Neural progenitor cell (in vitro differentiated cells): Measurements from ENCODE around the gene DLG2. TPM values are rescaled to one million over a fixed set of nuclear protein-coding genes. Genes with fewer than 3 reads are reported as not detected.

Source experiments
- DNase-seq: peaks from one replicate; pipeline ENCODE4 v3.0.0-alpha.2; 2016; ENCODE audit warnings: low spot score
- H2AFZ ChIP-seq: fragments of 200-600 bp; sonication (generic); replicated peaks from 2 replicates; pipeline ENCODE4 v1.6.1; 2016; ENCODE audit warnings: antibody characterized with exemption
- H3F3A ChIP-seq: fragments of 200-600 bp; sonication (generic); 2 replicates; pipeline ENCODE4 v1.6.1; 2016; ENCODE audit warnings: antibody characterized with exemption, low read depth
- H3K27ac ChIP-seq: fragments of 200-600 bp; sonication (generic); 2 replicates; pipeline ENCODE4 v1.5.1; 2016; ENCODE audit warnings: mild to moderate bottlenecking
- H3K27me3 ChIP-seq: fragments of 200-600 bp; sonication (generic); 2 replicates; pipeline ENCODE4 v1.6.1; 2016; ENCODE audit warnings: mild to moderate bottlenecking, moderate library complexity
- H3K36me3 ChIP-seq: fragments of 200-600 bp; sonication (generic); 2 replicates; pipeline ENCODE4 v1.5.1; 2016
- H3K4me1 ChIP-seq: fragments of 200-600 bp; sonication (generic); 2 replicates; pipeline ENCODE4 v1.6.1; 2016; ENCODE audit warnings: mixed run types
- H3K4me2 ChIP-seq: fragments of 200-600 bp; sonication (generic); 2 replicates; pipeline ENCODE4 v1.6.1; 2016
- H3K4me3 ChIP-seq: fragments of 200-600 bp; sonication (generic); 2 replicates; pipeline ENCODE4 v1.5.1; 2016
- H3K79me2 ChIP-seq: fragments of 200-600 bp; sonication (generic); 2 replicates; pipeline ENCODE4 v1.6.1; 2016; ENCODE audit warnings: low read depth
- H3K9ac ChIP-seq: fragments of 200-600 bp; sonication (generic); 2 replicates; pipeline ENCODE4 v1.6.1; 2016
- H3K9me3 ChIP-seq: fragments of 200-600 bp; sonication (generic); 2 replicates; pipeline ENCODE4 v1.5.1; 2016; ENCODE audit warnings: low read depth
- H4K20me1 ChIP-seq: fragments of 200-600 bp; sonication (generic); 2 replicates; pipeline ENCODE4 v1.6.1; 2016; ENCODE audit warnings: low read depth
- H3K27ac Mint-ChIP-seq: 3 replicates; pipeline ENCODE4 v1.8.0; 2021; ENCODE audit warnings: mixed read lengths
- H3K27me3 Mint-ChIP-seq: 2 replicates; pipeline ENCODE4 v1.8.0; 2022; ENCODE audit warnings: low read depth, mild to moderate bottlenecking, inconsistent platforms, moderate library complexity, mixed read lengths; ENCODE audit not compliant: insufficient read depth
- H3K36me3 Mint-ChIP-seq: 3 replicates; pipeline ENCODE4 v1.8.0; 2021; ENCODE audit warnings: mixed read lengths
- H3K4me1 Mint-ChIP-seq: 3 replicates; pipeline ENCODE4 v1.8.0; 2021; ENCODE audit warnings: mixed read lengths
- H3K4me3 Mint-ChIP-seq: 3 replicates; pipeline ENCODE4 v1.8.0; 2021; ENCODE audit warnings: mild to moderate bottlenecking, moderate library complexity, mixed read lengths
- H3K9me3 Mint-ChIP-seq: 3 replicates; pipeline ENCODE4 v1.8.0; 2020; ENCODE audit warnings: mixed read lengths
- EZH2 ChIP-seq: fragments of 200-600 bp; sonication (generic); IDR thresholded peaks from 2 replicates; pipeline ENCODE4 v1.6.1; 2017; ENCODE audit warnings: antibody characterized with exemption, mild to moderate bottlenecking, moderate library complexity
- EZH2phosphoT487 ChIP-seq: fragments of 200-600 bp; sonication (generic); IDR thresholded peaks from 2 replicates; pipeline ENCODE4 v1.6.1; 2017; ENCODE audit warnings: antibody characterized with exemption
- total RNA-seq: library from RNA; depleted of rRNA; stranded (reverse); fragments of >200 nt; gene quantifications from 2 replicates; pipeline ENCODE4 v1.2.3, GENCODE V29; 2015; ENCODE audit warnings: low replicate concordance
- TF ChIP-seq, protein P1 (sequence below): fragments of 200-600 bp; sonication (generic); IDR thresholded peaks from 2 replicates; pipeline ENCODE4 v1.5.1; 2017; ENCODE audit warnings: antibody characterized with exemption, mild to moderate bottlenecking

The DLG2 gene
- total RNA-seq, 1 donor from 2014 or later, result 7.5 TPM

GRCh38 chr11:83493917-83494316 lies 2133.2 kb downstream of the DLG2 start:
- no peak overlapping the region for H3K27ac ChIP-seq
- no peaks in the 10 kb centered on the region for H3K9me3 Mint-ChIP-seq
- H3K27me3 ChIP-seq, result no peaks in the 10 kb centered on the region
- TF ChIP-seq EZH2, result no peak
- TF ChIP-seq EZH2phosphoT487, result no peak
- TF ChIP-seq, protein P1, sequence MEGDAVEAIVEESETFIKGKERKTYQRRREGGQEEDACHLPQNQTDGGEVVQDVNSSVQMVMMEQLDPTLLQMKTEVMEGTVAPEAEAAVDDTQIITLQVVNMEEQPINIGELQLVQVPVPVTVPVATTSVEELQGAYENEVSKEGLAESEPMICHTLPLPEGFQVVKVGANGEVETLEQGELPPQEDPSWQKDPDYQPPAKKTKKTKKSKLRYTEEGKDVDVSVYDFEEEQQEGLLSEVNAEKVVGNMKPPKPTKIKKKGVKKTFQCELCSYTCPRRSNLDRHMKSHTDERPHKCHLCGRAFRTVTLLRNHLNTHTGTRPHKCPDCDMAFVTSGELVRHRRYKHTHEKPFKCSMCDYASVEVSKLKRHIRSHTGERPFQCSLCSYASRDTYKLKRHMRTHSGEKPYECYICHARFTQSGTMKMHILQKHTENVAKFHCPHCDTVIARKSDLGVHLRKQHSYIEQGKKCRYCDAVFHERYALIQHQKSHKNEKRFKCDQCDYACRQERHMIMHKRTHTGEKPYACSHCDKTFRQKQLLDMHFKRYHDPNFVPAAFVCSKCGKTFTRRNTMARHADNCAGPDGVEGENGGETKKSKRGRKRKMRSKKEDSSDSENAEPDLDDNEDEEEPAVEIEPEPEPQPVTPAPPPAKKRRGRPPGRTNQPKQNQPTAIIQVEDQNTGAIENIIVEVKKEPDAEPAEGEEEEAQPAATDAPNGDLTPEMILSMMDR, result no peak
- H3K4me1 ChIP-seq, result no peaks in the 10 kb centered on the region
- H3K36me3 ChIP-seq, result no peaks in the 10 kb centered on the region
- no peak for DNase-seq
- no peak overlapping the region for H3K4me3 Mint-ChIP-seq
- no peaks in the 10 kb centered on the region for H3F3A ChIP-seq
- no peaks in the 10 kb centered on the region for H4K20me1 ChIP-seq
- H2AFZ ChIP-seq, result no peak overlapping the region
- H3K4me3 ChIP-seq, result no peak overlapping the region
- no peak overlapping the region for H3K9ac ChIP-seq
- H3K9me3 ChIP-seq, result no peaks in the 10 kb centered on the region
- no peaks in the 10 kb centered on the region for H3K4me1 Mint-ChIP-seq
- no peaks in the 10 kb centered on the region for H3K79me2 ChIP-seq
- no peaks in the 10 kb centered on the region for H3K27me3 Mint-ChIP-seq
- no peak overlapping the region for H3K4me2 ChIP-seq
- no peak overlapping the region for H3K27ac Mint-ChIP-seq
- H3K36me3 Mint-ChIP-seq, result no peaks in the 10 kb centered on the region

- no peaks in the 10 kb centered on the region for H4K20me1 ChIP-seq
- no peaks in the 10 kb centered on the region for H3K9me3 ChIP-seq
- no peaks in the 10 kb centered on the region for H3K79me2 ChIP-seq
- no peak overlapping the region for H3K4me2 ChIP-seq
- H3K36me3 ChIP-seq, result no peaks in the 10 kb centered on the region
- H3K4me3 Mint-ChIP-seq, result no peak overlapping the region
- H3K9ac ChIP-seq, result no peak overlapping the region
- H3K4me1 ChIP-seq, result no peaks in the 10 kb centered on the region
- no peaks in the 10 kb centered on the region for H3K9me3 Mint-ChIP-seq
- no peak overlapping the region for H3K4me3 ChIP-seq
- no peak for DNase-seq
- H3F3A ChIP-seq, result no peaks in the 10 kb centered on the region
- TF ChIP-seq EZH2phosphoT487, result no peak
- no peak for TF ChIP-seq EZH2
- TF ChIP-seq, protein P1, result no peak
- H3K27me3 Mint-ChIP-seq, result no peaks in the 10 kb centered on the region
- H3K27me3 ChIP-seq, result no peaks in the 10 kb centered on the region
- H3K27ac ChIP-seq, result no peak overlapping the region
- no peaks in the 10 kb centered on the region for H3K4me1 Mint-ChIP-seq
- no peaks in the 10 kb centered on the region for H3K36me3 Mint-ChIP-seq
- no peak overlapping the region for H2AFZ ChIP-seq
- no peak overlapping the region for H3K27ac Mint-ChIP-seq
Observed at GRCh38 chr11:83493034-83493433, 2134.1 kb downstream of the DLG2 start.

DNA sequence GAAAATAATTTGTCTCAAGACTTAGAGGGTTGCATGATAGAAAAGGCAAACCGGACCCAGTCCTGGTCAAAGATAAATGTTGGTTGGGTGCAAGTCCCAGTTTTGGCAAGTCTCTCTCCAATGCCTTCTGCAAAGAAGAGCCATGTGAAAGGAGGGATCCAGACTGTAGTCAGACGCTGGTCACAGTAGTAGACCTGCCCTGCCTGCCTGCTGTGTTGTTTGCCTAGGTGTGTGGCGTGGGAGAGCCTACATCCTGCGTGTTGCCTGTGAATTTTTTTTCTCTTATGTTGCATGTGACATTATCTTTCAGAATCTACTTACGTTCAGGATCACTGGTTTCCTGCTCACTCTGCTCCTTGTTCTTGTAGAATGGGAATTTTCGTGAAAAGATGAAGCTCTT lies 2143.3 kb downstream of the DLG2 start:
- Histone ChIP-seq H4K20me1 (no peaks in the 10 kb centered on the region), H3K36me3 (no peaks in the 10 kb centered on the region), H2AFZ (peak overlapping the region; percentile 4), H3K4me1 (peaks cover 13% of the 10 kb centered on the region), H3K4me3 (no peak overlapping the region), H3K79me2 (no peaks in the 10 kb centered on the region), H3K9ac (no peak overlapping the region), H3K27me3 (no peaks in the 10 kb centered on the region), H3K9me3 (no peaks in the 10 kb centered on the region), H3F3A (no peaks in the 10 kb centered on the region), H3K27ac (no peak overlapping the region), H3K4me2 (no peak overlapping the region)
- TF ChIP-seq EZH2phosphoT487 (no peak), EZH2 (no peak)
- TF ChIP-seq, protein P1, result no peak
- H3K36me3 Mint-ChIP-seq, result peaks cover 1% of the 10 kb centered on the region
- no peaks in the 10 kb centered on the region for H3K9me3 Mint-ChIP-seq
- DNase-seq, result no peak
- H3K4me3 Mint-ChIP-seq, result no peak overlapping the region
- no peak overlapping the region for H3K27ac Mint-ChIP-seq
- peaks cover 24% of the 10 kb centered on the region for H3K4me1 Mint-ChIP-seq
- no peaks in the 10 kb centered on the region for H3K27me3 Mint-ChIP-seq
